H9 (cell line): ENCODE data around the gene HDLBP. TPM values are rescaled to one million over a fixed set of nuclear protein-coding genes. Genes with fewer than 3 reads are reported as not detected.
A peak's percentile ranks its signal among the peaks of the same experiment; 100 is the strongest.

ENCODE experiments used
- DNase-seq: peaks from one replicate; pipeline ENCODE4 v3.0.0-alpha.2; 2017
- H2AFZ ChIP-seq: one replicate; pipeline ENCODE4 v1.6.1; 2013; ENCODE audit warnings: mild to moderate bottlenecking, low read length, control low read depth, moderate library complexity
- H2AK5ac ChIP-seq: 2 replicates; pipeline ENCODE4 v1.6.1; 2013; ENCODE audit warnings: low read length, control low read depth, mixed read lengths; ENCODE audit not compliant: insufficient read length
- H2BK120ac ChIP-seq: one replicate; pipeline ENCODE4 v1.6.1; 2013; ENCODE audit warnings: low read depth, mild to moderate bottlenecking, low read length, control low read depth, inconsistent platforms; ENCODE audit not compliant: poor library complexity, severe bottlenecking
- H2BK12ac ChIP-seq: 2 replicates; pipeline ENCODE4 v1.6.1; 2013; ENCODE audit warnings: low read length, control low read depth, mixed read lengths, low read depth; ENCODE audit not compliant: insufficient read length
- H2BK15ac ChIP-seq: 2 replicates; pipeline ENCODE4 v1.6.1; 2013; ENCODE audit warnings: low read depth, low read length, control low read depth
- H2BK20ac ChIP-seq: one replicate; pipeline ENCODE4 v1.6.1; 2013; ENCODE audit warnings: low read depth, mild to moderate bottlenecking, low read length, control low read depth, inconsistent platforms; ENCODE audit not compliant: poor library complexity, severe bottlenecking
- H2BK5ac ChIP-seq: 2 replicates; pipeline ENCODE4 v1.6.1; 2013; ENCODE audit warnings: low read length, control low read depth, mixed read lengths; ENCODE audit not compliant: insufficient read length
- H3K14ac ChIP-seq: 2 replicates; pipeline ENCODE4 v1.6.1; 2013; ENCODE audit warnings: low read length, control low read depth; ENCODE audit not compliant: insufficient read depth
- H3K18ac ChIP-seq: 2 replicates; pipeline ENCODE4 v1.6.1; 2013; ENCODE audit warnings: low read depth, mild to moderate bottlenecking, mixed read lengths, low read length, control low read depth; ENCODE audit not compliant: insufficient read length
- H3K23ac ChIP-seq: 2 replicates; pipeline ENCODE4 v1.6.1; 2013; ENCODE audit warnings: low read length, control low read depth, mixed read lengths, low read depth; ENCODE audit not compliant: insufficient read length
- H3K23me2 ChIP-seq: 2 replicates; pipeline ENCODE4 v1.6.1; 2013; ENCODE audit warnings: low read depth, mild to moderate bottlenecking, mixed read lengths, low read length, control low read depth; ENCODE audit not compliant: insufficient read length, poor library complexity, severe bottlenecking
- H3K27ac ChIP-seq: 2 replicates; pipeline ENCODE4 v1.5.1; 2013; ENCODE audit warnings: low read length, control low read depth, mixed read lengths, low read depth; ENCODE audit not compliant: insufficient read length
- H3K27me3 ChIP-seq: 2 replicates; pipeline ENCODE4 v1.6.1; 2013; ENCODE audit warnings: low read length, control low read depth, inconsistent platforms; ENCODE audit not compliant: insufficient read depth
- H3K4ac ChIP-seq: 2 replicates; pipeline ENCODE4 v1.6.1; 2013; ENCODE audit warnings: low read depth, mild to moderate bottlenecking, control low read depth, inconsistent platforms, low read length, moderate library complexity
- H3K4me1 ChIP-seq: 2 replicates; pipeline ENCODE4 v1.6.1; 2013; ENCODE audit warnings: low read length, control low read depth, inconsistent platforms; ENCODE audit not compliant: insufficient read depth
- H3K4me2 ChIP-seq: 2 replicates; pipeline ENCODE4 v1.6.1; 2013; ENCODE audit warnings: low read length, control low read depth, mixed read lengths; ENCODE audit not compliant: insufficient read length, insufficient read depth
- H3K56ac ChIP-seq: 2 replicates; pipeline ENCODE4 v1.6.1; 2013; ENCODE audit warnings: low read depth, mild to moderate bottlenecking, mixed read lengths, low read length, control low read depth; ENCODE audit not compliant: insufficient read length
- H3K79me1 ChIP-seq: 2 replicates; pipeline ENCODE4 v1.6.1; 2013; ENCODE audit warnings: low read depth, mild to moderate bottlenecking, moderate library complexity, low read length, control low read depth, inconsistent platforms; ENCODE audit not compliant: insufficient read depth, poor library complexity, severe bottlenecking
- H3K79me2 ChIP-seq: 2 replicates; pipeline ENCODE4 v1.6.1; 2013; ENCODE audit warnings: low read length, control low read depth, inconsistent platforms; ENCODE audit not compliant: insufficient read depth
- H3K9ac ChIP-seq: 2 replicates; pipeline ENCODE4 v1.6.1; 2013; ENCODE audit warnings: low read length, control low read depth, mixed read lengths; ENCODE audit not compliant: insufficient read length; ENCODE audit errors: extremely low read depth
- H3K9me3 ChIP-seq: one replicate; pipeline ENCODE4 v1.6.1; 2013; ENCODE audit warnings: low read depth, low read length, inconsistent platforms; ENCODE audit not compliant: control insufficient read depth
- H3T11ph ChIP-seq: one replicate; pipeline ENCODE4 v1.6.1; 2013; ENCODE audit warnings: mild to moderate bottlenecking, low read length, control low read depth, inconsistent platforms
- H4K20me1 ChIP-seq: one replicate; pipeline ENCODE4 v1.6.1; 2013; ENCODE audit not compliant: control insufficient read depth, insufficient read length, insufficient read depth
- H4K5ac ChIP-seq: 2 replicates; pipeline ENCODE4 v1.6.1; 2013; ENCODE audit warnings: low read depth, mild to moderate bottlenecking, mixed read lengths, low read length, control low read depth; ENCODE audit not compliant: insufficient read length
- H4K8ac ChIP-seq: replicated peaks from 2 replicates; pipeline ENCODE4 v1.6.1; 2013; ENCODE audit warnings: low read length, control low read depth, mixed read lengths, low read depth; ENCODE audit not compliant: insufficient read length
- H4K91ac ChIP-seq: 2 replicates; pipeline ENCODE4 v1.6.1; 2013; ENCODE audit warnings: low read depth, mild to moderate bottlenecking, moderate library complexity, mixed read lengths, low read length, control low read depth; ENCODE audit not compliant: insufficient read length
- H3K27ac Mint-ChIP-seq, 3 experiments: 2 replicates in 2 of 3; 3 replicates in 1 of 3; pipeline ENCODE4 v1.8.0; 2020 to 2021; ENCODE audit warnings: mixed read lengths in 3 of 3, mild to moderate bottlenecking in 1 of 3, moderate library complexity in 1 of 3
- H3K27me3 Mint-ChIP-seq: 2 replicates; pipeline ENCODE4 v1.8.0; 2021; ENCODE audit warnings: low read depth, mild to moderate bottlenecking, moderate library complexity, mixed read lengths
- H3K36me3 Mint-ChIP-seq, 3 experiments: 2 replicates in 2 of 3; 3 replicates in 1 of 3; pipeline ENCODE4 v1.8.0; 2020 to 2021; ENCODE audit warnings: low read depth in 3 of 3, mixed read lengths in 3 of 3; ENCODE audit not compliant: insufficient read depth in 1 of 3
- H3K4me1 Mint-ChIP-seq, 2 experiments: 2 replicates each; pipeline ENCODE4 v1.8.0; 2020; ENCODE audit warnings: mixed read lengths in 2 of 2
- H3K4me3 Mint-ChIP-seq, 2 experiments: 2 replicates in 1 of 2; 3 replicates in 1 of 2; pipeline ENCODE4 v1.8.0; 2020 to 2021; ENCODE audit warnings: mild to moderate bottlenecking in 2 of 2, mixed read lengths in 2 of 2, moderate library complexity in 1 of 2
- H3K9me3 Mint-ChIP-seq, 2 experiments: 2 replicates in 1 of 2; 3 replicates in 1 of 2; pipeline ENCODE4 v1.8.0; 2020; ENCODE audit warnings: mild to moderate bottlenecking in 2 of 2, mixed read lengths in 2 of 2, moderate library complexity in 1 of 2
- CTCF ChIP-seq: fragments of 200-600 bp; sonication (generic); conservative IDR thresholded peaks from 3 replicates; pipeline ENCODE4 v1.8.0; 2021; ENCODE audit warnings: antibody characterized with exemption, mild to moderate bottlenecking
- WGBS: extraction: QIAGEN DNeasy Blood & Tissue Kit; methylation state at CpG from one replicate; pipeline ENCODE4 v1.1.7; 2013; ENCODE audit warnings: missing lambda C conversion rate, low lambda C conversion rate, mixed read lengths; ENCODE audit not compliant: insufficient read length; ENCODE audit errors: extremely low coverage; 5-methylcytosine and 5-hydroxymethylcytosine counted together
- total RNA-seq: library from RNA; stranded (reverse); gene quantifications from 2 replicates; pipeline ENCODE4 v1.2.1, GENCODE V29; 2021

The HDLBP gene
- total RNA-seq, 1 experiment from 2014 or later = 364 TPM

GRCh38 chr2:241363426-241363825 is 48.0 kb upstream of the HDLBP start:
- peaks cover 4% of the 10 kb centered on the region; the same call in 1 of the 2 replicates for H3K79me2 ChIP-seq
- H2AK5ac ChIP-seq = no peak overlapping the region
- H3T11ph ChIP-seq = no peak overlapping the region
- H4K91ac ChIP-seq = no peak overlapping the region
- no peak overlapping the region for H4K8ac ChIP-seq
- H4K5ac ChIP-seq = no peak overlapping the region
- H3K27ac ChIP-seq = no peak overlapping the region
- no peak overlapping the region for H3K18ac ChIP-seq
- no peak for TF ChIP-seq CTCF
- no peak overlapping the region for H2BK12ac ChIP-seq
- H3K23me2 ChIP-seq = no peaks in the 10 kb centered on the region
- no peaks in the 10 kb centered on the region for H3K9me3 ChIP-seq
- H3K4me2 ChIP-seq = no peak overlapping the region
- H3K14ac ChIP-seq = no peak overlapping the region
- no CpG with 5 or more reads among the region's 7 CpGs for WGBS
- no peak overlapping the region for H3K9ac ChIP-seq
- Mint-ChIP-seq H3K36me3 (0 out of 7 replicates have a peak, but pooled peaks cover 0 to 4% (median 0%) of the 10 kb centered on the region in 3 experiments), H3K4me3 (no peak overlapping the region), H3K9me3 (no peaks in the 10 kb centered on the region), H3K4me1 (peaks cover 50 to 51% of the 10 kb centered on the region in 2 experiments), H3K27ac (peak overlapping the region in 2 of 3 experiments; percentile 31 to 65; a peak in 2 of 7 replicates), H3K27me3 (no peaks in the 10 kb centered on the region)
- H3K4me1 ChIP-seq = no peaks in the 10 kb centered on the region; the same call in none of the 2 replicates
- DNase-seq = no peak
- H2BK20ac ChIP-seq = no peak overlapping the region
- H3K27me3 ChIP-seq = no peaks in the 10 kb centered on the region
- no peak overlapping the region for H2BK5ac ChIP-seq
- no peak overlapping the region for H3K56ac ChIP-seq
- no peak overlapping the region for H3K4ac ChIP-seq
- no peak overlapping the region for H3K23ac ChIP-seq
- H2BK120ac ChIP-seq = no peak overlapping the region
- peaks cover 5% of the 10 kb centered on the region for H3K79me1 ChIP-seq
- H4K20me1 ChIP-seq = no peaks in the 10 kb centered on the region
- H2BK15ac ChIP-seq = no peak overlapping the region
- no peak overlapping the region for H2AFZ ChIP-seq
